T-helper 17 cell (primary cell): ENCODE measurements around the gene LGALS16. TPM values are rescaled to one million over a fixed set of nuclear protein-coding genes. Genes with fewer than 3 reads are reported as not detected.

Experiments used
- ATAC-seq: fragments of 150-1000 bp; cut with Tn5 transposase; 2 replicates; pipeline ENCODE4 v1.10.0; 2021; ENCODE audit warnings: mild to moderate bottlenecking, moderate library complexity
- DNase-seq, 3 donors: peaks; one replicate each; pipeline versions ENCODE4 v3.0.0 to v3.0.0-alpha.2; 2020 to 2021
- H3K9me3 ChIP-seq: one replicate; pipeline ENCODE4 v1.7.0; 2013; ENCODE audit warnings: low read length, mild to moderate bottlenecking; ENCODE audit not compliant: control insufficient read depth, poor library complexity, severe bottlenecking
- H3K27ac Mint-ChIP-seq: one replicate; pipeline ENCODE4 v1.8.0; 2022; ENCODE audit warnings: mild to moderate bottlenecking, moderate library complexity, mixed read lengths
- H3K27me3 Mint-ChIP-seq: one replicate; pipeline ENCODE4 v1.8.0; 2022; ENCODE audit warnings: mixed read lengths
- H3K36me3 Mint-ChIP-seq: one replicate; pipeline ENCODE4 v1.8.0; 2022; ENCODE audit warnings: low read depth, mixed read lengths
- H3K4me1 Mint-ChIP-seq: one replicate; pipeline ENCODE4 v1.8.0; 2022; ENCODE audit warnings: mild to moderate bottlenecking, mixed read lengths
- H3K4me3 Mint-ChIP-seq: one replicate; pipeline ENCODE4 v1.8.0; 2022; ENCODE audit warnings: mild to moderate bottlenecking, moderate library complexity, mixed read lengths
- total RNA-seq, 4 donors: library from RNA in 2 of 4; stranded (reverse) in 2 of 4; gene quantifications; one replicate each; pipeline ENCODE4 v1.2.3 and lab custom pipeline; 2022 to 2026

LGALS16 gene
- total RNA-seq, 2 donors from 2014 or later = not detected

- H3K27ac Mint-ChIP-seq = no peak overlapping the region
Observed at GRCh38 chr19:39709026-39709872, 53.5 kb downstream of the LGALS16 start.

More at GRCh38 chr19:39709026-39709872, 53.5 kb downstream of the LGALS16 start:
- DNase-seq = no peak
- no peaks in the 10 kb centered on the region for H3K27me3 Mint-ChIP-seq
- H3K4me1 Mint-ChIP-seq = peaks cover 14% of the 10 kb centered on the region
- no peaks in the 10 kb centered on the region for H3K36me3 Mint-ChIP-seq
- ATAC-seq = no peak
- H3K4me3 Mint-ChIP-seq = no peak overlapping the region
- H3K9me3 ChIP-seq = no peaks in the 10 kb centered on the region

Other genes with a start within 250 kb of the LGALS16 start
- gene ZFP36, start 249.1 kb upstream of the LGALS16 start, total RNA-seq = 1,000 to 10,000 TPM; 1,082 to 1,318 TPM
- 100 to 1,000 TPM; 119 to 129 TPM for gene PLEKHG2, start 243.2 kb upstream of the LGALS16 start, total RNA-seq
- gene RPS16, start 220.0 kb upstream of the LGALS16 start, total RNA-seq = 1,000 to 10,000 TPM; 3,790 to 3,904 TPM
- gene SUPT5H, start 210.3 kb upstream of the LGALS16 start, total RNA-seq = 100 to 1,000 TPM; 346 to 352 TPM
- 10 to 100 TPM; 44.9 to 53.0 TPM for gene TIMM50, start 175.1 kb upstream of the LGALS16 start, total RNA-seq
- not detected for gene DLL3, start 157.0 kb upstream of the LGALS16 start, total RNA-seq
- not detected for gene SELENOV, start 140.8 kb upstream of the LGALS16 start, total RNA-seq
- 1 to 10 TPM; 3.9 to 4.9 TPM for gene EID2B, start 123.1 kb upstream of the LGALS16 start, total RNA-seq
- 10 to 100 TPM; 14.4 to 15.1 TPM for gene EID2, start 115.8 kb upstream of the LGALS16 start, total RNA-seq
- not detected for gene LGALS13, start 53.4 kb upstream of the LGALS16 start, total RNA-seq
- gene LGALS14, start 48.6 kb downstream of the LGALS16 start, total RNA-seq = not detected
- 1 to 10 TPM; 1.9 to 8.2 TPM for gene CLC, start 82.1 kb downstream of the LGALS16 start, total RNA-seq
- not detected for gene LEUTX, start 122.9 kb downstream of the LGALS16 start, total RNA-seq
- 10 to 100 TPM; 47.5 to 55.5 TPM for gene DYRK1B, start 178.2 kb downstream of the LGALS16 start, total RNA-seq
- 100 to 1,000 TPM; 255 to 264 TPM for gene FBL, start 190.5 kb downstream of the LGALS16 start, total RNA-seq